Activated gamma-delta T cell treated with anti-CD3 and anti-CD28 coated beads, Interleukin-2, amount 50 U/mL, for 16 hours (primary cell): ENCODE measurements around the gene FBXO42.
"Not testable (repeated sequence)": the region's sequence is repeated elsewhere in the genome, so short reads cannot be mapped to it uniquely, and the experiment has no call there.

Experiments used
- DNase-seq: peaks from one replicate; pipeline ENCODE4 v3.0.0-alpha.2; 2020; ENCODE audit warnings: low read depth

The FBXO42 gene

GRCh38 chr1:16218014-16218673 lies 134.1 kb downstream of the FBXO42 start:
- DNase-seq = no peak

- DNase-seq = peak; percentile 84
Observed at GRCh38 chr1:16217061-16217785, 135.1 kb downstream of the FBXO42 start.

GRCh38 chr1:16215882-16216753 lies 136.2 kb downstream of the FBXO42 start:
- DNase-seq = peak; percentile 37

- DNase-seq = not testable (repeated sequence)
Observed at GRCh38 chr1:16215240-16215639, 137.0 kb downstream of the FBXO42 start.

- DNase-seq = not testable (repeated sequence)
Observed at GRCh38 chr1:16213544-16213943, 138.7 kb downstream of the FBXO42 start.

- no peak for DNase-seq
Observed at GRCh38 chr1:16213013-16213412, 139.3 kb downstream of the FBXO42 start.

GRCh38 chr1:16212251-16212961 lies 139.9 kb downstream of the FBXO42 start, which contains the start of gene ARHGEF19:
Gene ARHGEF19 (minus strand): TSS chr1:16212652. CDS start chr1:16209054, 3,598 bp downstream.
- DNase-seq = no peak

GRCh38 chr1:16211824-16212223 lies 140.5 kb downstream of the FBXO42 start:
- no peak for DNase-seq

GRCh38 chr1:16210581-16210980 lies 141.7 kb downstream of the FBXO42 start:
- no peak for DNase-seq

- no peak for DNase-seq
Observed at GRCh38 chr1:16209847-16210407, 142.4 kb downstream of the FBXO42 start.

- no peak for DNase-seq
Observed at GRCh38 chr1:16209132-16209846, 143.0 kb downstream of the FBXO42 start.

- DNase-seq = no peak
Observed at GRCh38 chr1:16208270-16208987, 143.9 kb downstream of the FBXO42 start.

GRCh38 chr1:16207318-16208269 lies 144.7 kb downstream of the FBXO42 start:
- DNase-seq = no peak

- peak; percentile 85 for DNase-seq
Observed at GRCh38 chr1:16206547-16207317, 145.5 kb downstream of the FBXO42 start.

- DNase-seq = no peak
Observed at GRCh38 chr1:16205891-16206546, 146.3 kb downstream of the FBXO42 start.

GRCh38 chr1:16205334-16205671 lies 147.0 kb downstream of the FBXO42 start:
- DNase-seq = no peak

GRCh38 chr1:16204634-16205333 lies 147.5 kb downstream of the FBXO42 start:
- no peak for DNase-seq
